GM23338 (cell line): ENCODE measurements around the gene CSTPP1.

ENCODE experiments used
- TF ChIP-seq, protein P1 (sequence below), 2 experiments: fragments of 200-600 bp in 1 of 2; sonication (generic) in 1 of 2; conservative IDR thresholded peaks; 2 replicates each; pipeline versions ENCODE4 v1.5.1 to v1.6.1; 2016 to 2017; ENCODE audit warnings: antibody characterized with exemption in 2 of 2, low read depth in 2 of 2, mild to moderate bottlenecking in 2 of 2, moderate library complexity in 1 of 2
- TF ChIP-seq, protein P2 (sequence below): IDR thresholded peaks from one replicate; pipeline ENCODE4 v1.6.1; 2018; ENCODE audit warnings: antibody characterized with exemption; ENCODE audit not compliant: unreplicated experiment

DNA sequence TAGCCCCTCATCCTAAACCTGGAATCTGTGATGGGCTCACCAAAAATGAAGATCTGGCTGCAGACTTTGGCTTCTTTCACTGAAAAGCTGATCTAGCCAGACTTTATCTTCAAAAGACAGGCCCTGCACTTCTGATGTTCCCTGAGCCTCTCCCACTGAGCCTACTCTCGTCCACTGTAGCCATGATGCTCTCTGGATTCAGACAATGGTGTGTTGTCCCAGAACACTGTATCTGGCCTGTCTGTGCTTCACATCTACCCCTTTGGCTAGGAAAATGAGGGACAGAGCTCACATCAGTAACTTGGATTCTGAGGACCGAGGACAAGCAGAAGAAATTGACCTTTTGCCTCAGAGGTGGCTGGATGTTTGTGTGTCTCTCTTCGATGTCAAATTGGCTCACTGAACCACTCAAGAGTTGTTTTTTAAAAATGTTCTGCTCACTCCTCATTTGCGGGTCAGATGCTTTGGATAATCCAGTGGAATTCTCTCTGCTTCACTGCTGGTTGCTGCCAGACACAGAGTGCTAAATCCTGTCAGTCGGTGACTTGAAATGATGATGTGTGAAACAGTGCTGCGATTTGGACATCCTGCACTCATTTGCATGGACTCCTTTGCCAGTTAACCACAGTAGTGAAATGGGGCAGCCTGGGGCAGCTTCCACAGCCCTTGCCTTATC lies 172.6 kb downstream of the CSTPP1 start:
- TF ChIP-seq, protein P1, sequence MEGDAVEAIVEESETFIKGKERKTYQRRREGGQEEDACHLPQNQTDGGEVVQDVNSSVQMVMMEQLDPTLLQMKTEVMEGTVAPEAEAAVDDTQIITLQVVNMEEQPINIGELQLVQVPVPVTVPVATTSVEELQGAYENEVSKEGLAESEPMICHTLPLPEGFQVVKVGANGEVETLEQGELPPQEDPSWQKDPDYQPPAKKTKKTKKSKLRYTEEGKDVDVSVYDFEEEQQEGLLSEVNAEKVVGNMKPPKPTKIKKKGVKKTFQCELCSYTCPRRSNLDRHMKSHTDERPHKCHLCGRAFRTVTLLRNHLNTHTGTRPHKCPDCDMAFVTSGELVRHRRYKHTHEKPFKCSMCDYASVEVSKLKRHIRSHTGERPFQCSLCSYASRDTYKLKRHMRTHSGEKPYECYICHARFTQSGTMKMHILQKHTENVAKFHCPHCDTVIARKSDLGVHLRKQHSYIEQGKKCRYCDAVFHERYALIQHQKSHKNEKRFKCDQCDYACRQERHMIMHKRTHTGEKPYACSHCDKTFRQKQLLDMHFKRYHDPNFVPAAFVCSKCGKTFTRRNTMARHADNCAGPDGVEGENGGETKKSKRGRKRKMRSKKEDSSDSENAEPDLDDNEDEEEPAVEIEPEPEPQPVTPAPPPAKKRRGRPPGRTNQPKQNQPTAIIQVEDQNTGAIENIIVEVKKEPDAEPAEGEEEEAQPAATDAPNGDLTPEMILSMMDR (conservative IDR thresholded peaks at IDR 0.05; ENCODE audit: low read depth in 2 of 2), result no peak
- TF ChIP-seq, protein P2, sequence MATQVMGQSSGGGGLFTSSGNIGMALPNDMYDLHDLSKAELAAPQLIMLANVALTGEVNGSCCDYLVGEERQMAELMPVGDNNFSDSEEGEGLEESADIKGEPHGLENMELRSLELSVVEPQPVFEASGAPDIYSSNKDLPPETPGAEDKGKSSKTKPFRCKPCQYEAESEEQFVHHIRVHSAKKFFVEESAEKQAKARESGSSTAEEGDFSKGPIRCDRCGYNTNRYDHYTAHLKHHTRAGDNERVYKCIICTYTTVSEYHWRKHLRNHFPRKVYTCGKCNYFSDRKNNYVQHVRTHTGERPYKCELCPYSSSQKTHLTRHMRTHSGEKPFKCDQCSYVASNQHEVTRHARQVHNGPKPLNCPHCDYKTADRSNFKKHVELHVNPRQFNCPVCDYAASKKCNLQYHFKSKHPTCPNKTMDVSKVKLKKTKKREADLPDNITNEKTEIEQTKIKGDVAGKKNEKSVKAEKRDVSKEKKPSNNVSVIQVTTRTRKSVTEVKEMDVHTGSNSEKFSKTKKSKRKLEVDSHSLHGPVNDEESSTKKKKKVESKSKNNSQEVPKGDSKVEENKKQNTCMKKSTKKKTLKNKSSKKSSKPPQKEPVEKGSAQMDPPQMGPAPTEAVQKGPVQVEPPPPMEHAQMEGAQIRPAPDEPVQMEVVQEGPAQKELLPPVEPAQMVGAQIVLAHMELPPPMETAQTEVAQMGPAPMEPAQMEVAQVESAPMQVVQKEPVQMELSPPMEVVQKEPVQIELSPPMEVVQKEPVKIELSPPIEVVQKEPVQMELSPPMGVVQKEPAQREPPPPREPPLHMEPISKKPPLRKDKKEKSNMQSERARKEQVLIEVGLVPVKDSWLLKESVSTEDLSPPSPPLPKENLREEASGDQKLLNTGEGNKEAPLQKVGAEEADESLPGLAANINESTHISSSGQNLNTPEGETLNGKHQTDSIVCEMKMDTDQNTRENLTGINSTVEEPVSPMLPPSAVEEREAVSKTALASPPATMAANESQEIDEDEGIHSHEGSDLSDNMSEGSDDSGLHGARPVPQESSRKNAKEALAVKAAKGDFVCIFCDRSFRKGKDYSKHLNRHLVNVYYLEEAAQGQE, result no peak
